Measurements from ENCODE around the gene CD37.

Gene CD37

GRCh38 chr19:49333418-49333805 is 1.8 kb upstream of the CD37 start:
- no peak for TF ChIP-seq CTCF (IDR thresholded peaks at IDR 0.05; ENCODE audit: low read depth, low read length)
- DNase-seq (ENCODE audit: extremely low read depth, low read depth): no peak

GRCh38 chr19:49333811-49334288 is 1.4 kb upstream of the CD37 start:
- no peak for TF ChIP-seq CTCF (IDR thresholded peaks at IDR 0.05; ENCODE audit: low read depth, low read length)
- no peak for DNase-seq (ENCODE audit: extremely low read depth, low read depth)

- no peak for DNase-seq (ENCODE audit: extremely low read depth, low read depth)
- TF ChIP-seq CTCF (IDR thresholded peaks at IDR 0.05; ENCODE audit: low read depth, low read length): no peak
Observed at GRCh38 chr19:49335784-49336481, 727 bp downstream of the CD37 start.

GRCh38 chr19:49336482-49337266 is 1.5 kb downstream of the CD37 start:
- no peak for TF ChIP-seq CTCF (IDR thresholded peaks at IDR 0.05; ENCODE audit: low read depth, low read length)
- no peak for DNase-seq (ENCODE audit: extremely low read depth, low read depth)

- TF ChIP-seq CTCF (IDR thresholded peaks at IDR 0.05; ENCODE audit: low read depth, low read length): no peak
- no peak for DNase-seq (ENCODE audit: extremely low read depth, low read depth)
Observed at GRCh38 chr19:49337267-49338022, 2.2 kb downstream of the CD37 start.

- no peak for TF ChIP-seq CTCF (IDR thresholded peaks at IDR 0.05; ENCODE audit: low read depth, low read length)
- DNase-seq (ENCODE audit: extremely low read depth, low read depth): no peak
Observed at GRCh38 chr19:49338023-49338677, 2.9 kb downstream of the CD37 start.
